Keratinocyte (primary cell): ENCODE data around the gene TIE1. TPM values are rescaled to one million over a fixed set of nuclear protein-coding genes. Genes with fewer than 3 reads are reported as not detected.

Source experiments
- DNase-seq: peaks from one replicate; pipeline ENCODE4 v3.0.0-alpha.2; 2011; ENCODE audit warnings: low read depth, missing footprints, low spot score
- FAIRE-seq: peaks from 2 replicates; lab custom pipeline; 2011; peaks lifted over from hg19 to GRCh38; lab: Jason Lieb, UNC
- H2AFZ ChIP-seq: 2 replicates; pipeline ENCODE4 v1.6.0; 2012; ENCODE audit warnings: low read length, control low read depth, inconsistent platforms; ENCODE audit not compliant: control insufficient read depth
- H3K27ac ChIP-seq: 2 replicates; pipeline ENCODE4 v1.5.1; 2011; ENCODE audit warnings: low read length; ENCODE audit not compliant: control insufficient read depth, insufficient read depth
- H3K27me3 ChIP-seq: 3 replicates; pipeline ENCODE4 v1.6.0; 2011; ENCODE audit warnings: low read length; ENCODE audit not compliant: control insufficient read depth, insufficient read depth; ENCODE audit errors: extremely low read depth
- H3K36me3 ChIP-seq, 2 experiments: 2 replicates in 1 of 2; 3 replicates in 1 of 2; pipeline ENCODE4 v1.5.1; 2011; ENCODE audit warnings: low read length in 2 of 2, mild to moderate bottlenecking in 1 of 2; ENCODE audit not compliant: control insufficient read depth in 2 of 2, insufficient read depth in 2 of 2; ENCODE audit errors: extremely low read depth in 1 of 2
- H3K4me1 ChIP-seq: 3 replicates; pipeline ENCODE4 v1.5.1; 2011; ENCODE audit warnings: low read length; ENCODE audit not compliant: control insufficient read depth, insufficient read depth; ENCODE audit errors: extremely low read depth
- H3K4me2 ChIP-seq: 3 replicates; pipeline ENCODE4 v1.6.0; 2011; ENCODE audit warnings: low read depth, low read length; ENCODE audit not compliant: control insufficient read depth, insufficient read depth; ENCODE audit errors: extremely low read depth
- H3K4me3 ChIP-seq, 3 experiments: fragments of 200-600 bp in 1 of 3; sonication (generic) in 1 of 3; 2 replicates in 2 of 3; 3 replicates in 1 of 3; pipeline ENCODE4 v1.5.1; 2011 to 2016; ENCODE audit warnings: low read length in 3 of 3, mild to moderate bottlenecking in 3 of 3, control low read depth in 2 of 3, inconsistent platforms in 1 of 3, low read depth in 1 of 3, mixed read lengths in 1 of 3, mixed run types in 1 of 3, moderate library complexity in 1 of 3; ENCODE audit not compliant: control insufficient read depth in 2 of 3, insufficient read depth in 2 of 3; ENCODE audit errors: extremely low read depth in 1 of 3
- H3K79me2 ChIP-seq: 2 replicates; pipeline ENCODE4 v1.6.0; 2012; ENCODE audit warnings: low read length; ENCODE audit not compliant: control insufficient read depth, insufficient read depth
- H3K9ac ChIP-seq: 3 replicates; pipeline ENCODE4 v1.6.0; 2011; ENCODE audit warnings: low read length; ENCODE audit not compliant: control insufficient read depth, insufficient read depth; ENCODE audit errors: extremely low read depth
- H3K9me1 ChIP-seq: 3 replicates; pipeline ENCODE4 v1.6.0; 2011; ENCODE audit warnings: low read length; ENCODE audit not compliant: control insufficient read depth, insufficient read depth; ENCODE audit errors: extremely low read depth
- H3K9me3 ChIP-seq: 2 replicates; pipeline ENCODE4 v1.5.1; 2012; ENCODE audit warnings: low read depth, low read length; ENCODE audit not compliant: control insufficient read depth
- H4K20me1 ChIP-seq: 3 replicates; pipeline ENCODE4 v1.6.0; 2011; ENCODE audit warnings: low read length; ENCODE audit not compliant: control insufficient read depth, insufficient read depth; ENCODE audit errors: extremely low read depth
- CTCF ChIP-seq, 3 experiments: IDR thresholded peaks in 1 of 3; conservative IDR thresholded peaks in 1 of 3; optimal IDR thresholded peaks in 1 of 3; 2 replicates in 2 of 3; 3 replicates in 1 of 3; pipeline versions ENCODE3 to v1.5.1; 2011; ENCODE audit warnings: low read length in 3 of 3, mild to moderate bottlenecking in 3 of 3, moderate library complexity in 2 of 3, control low read depth in 1 of 3, inconsistent platforms in 1 of 3; ENCODE audit not compliant: insufficient read depth in 2 of 3; ENCODE audit errors: extremely low read depth in 1 of 3
- EZH2 ChIP-seq: IDR thresholded peaks from one replicate; pipeline ENCODE4 v1.6.1; 2012; ENCODE audit warnings: inconsistent platforms, mild to moderate bottlenecking, low read length, moderate library complexity
- dilution Hi-C: fragments of 300-500 bp; cut with MboI; formaldehyde crosslinking; loops from one replicate; pipeline ENCODE4 v1.7.0; 2020; ENCODE audit warnings: low sequenced_read_pairs; ENCODE audit not compliant: extremely low pct_ligation_motif_present
- polyA plus RNA-seq, 5 experiments: library from polyadenylated mRNA; depleted of rRNA in 3 of 5; stranded (reverse) in 3 of 5; stranded (forward) in 1 of 5; unstranded in 1 of 5; fragments of >200 nt; gene quantifications; 1 replicate in 1 of 5; 2 replicates in 3 of 5; 3 replicates in 1 of 5; pipeline versions ENCODE4 v1.2.1 to v1.2.3, GENCODE V29; 2011 to 2012; ENCODE audit warnings: missing spikeins in 2 of 5, low read depth in 1 of 5, low replicate concordance in 1 of 5

Gene TIE1
- polyA plus RNA-seq, 1 donor (not counting 4 experiments of a cell fraction or from before 2014, with no cell fraction given), result not detected

DNA sequence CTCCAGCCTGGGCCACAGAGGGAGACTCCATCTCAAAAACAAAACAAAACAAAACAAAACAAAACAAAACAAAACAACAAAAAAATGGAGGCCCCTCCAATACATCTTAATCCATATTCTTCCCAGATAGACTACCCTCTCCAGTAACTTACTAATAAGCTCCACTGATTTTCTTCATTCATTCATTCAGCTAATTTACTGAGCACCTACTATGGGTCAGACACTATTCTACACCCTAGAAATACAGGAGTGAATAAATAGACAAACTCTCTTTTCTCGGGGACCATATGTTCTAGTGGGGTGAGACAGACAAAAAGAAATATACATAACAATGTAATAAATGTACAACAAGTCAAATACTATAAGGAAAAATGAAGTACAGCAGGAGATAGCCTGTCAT lies 50.2 kb downstream of the TIE1 start:
- H3K9me3 ChIP-seq, result no peaks in the 10 kb centered on the region
- no peak overlapping the region for H3K4me2 ChIP-seq
- no peak overlapping the region for H2AFZ ChIP-seq
- dilution Hi-C loops, result no loop called here
- H3K27me3 ChIP-seq, result no peaks in the 10 kb centered on the region
- H3K36me3 ChIP-seq, result no peaks in the 10 kb centered on the region
- no peaks in the 10 kb centered on the region for H3K79me2 ChIP-seq
- FAIRE-seq (no peak), DNase-seq (no peak)
- H3K4me1 ChIP-seq, result peaks cover 16% of the 10 kb centered on the region
- H4K20me1 ChIP-seq, result no peaks in the 10 kb centered on the region
- H3K27ac ChIP-seq, result no peak overlapping the region
- H3K9ac ChIP-seq, result no peak overlapping the region
- TF ChIP-seq CTCF (optimal IDR thresholded peaks at IDR 0.05 in 1 of 3, IDR thresholded peaks at IDR 0.05 in 1 of 3, conservative IDR thresholded peaks at IDR 0.05 in 1 of 3; ENCODE audit: extremely low read depth in 1 of 3, insufficient read depth in 2 of 3, low read length in 3 of 3) (no peak), EZH2 (no peak)
- H3K4me3 ChIP-seq, result no peak overlapping the region
- no peaks in the 10 kb centered on the region for H3K9me1 ChIP-seq

DNA sequence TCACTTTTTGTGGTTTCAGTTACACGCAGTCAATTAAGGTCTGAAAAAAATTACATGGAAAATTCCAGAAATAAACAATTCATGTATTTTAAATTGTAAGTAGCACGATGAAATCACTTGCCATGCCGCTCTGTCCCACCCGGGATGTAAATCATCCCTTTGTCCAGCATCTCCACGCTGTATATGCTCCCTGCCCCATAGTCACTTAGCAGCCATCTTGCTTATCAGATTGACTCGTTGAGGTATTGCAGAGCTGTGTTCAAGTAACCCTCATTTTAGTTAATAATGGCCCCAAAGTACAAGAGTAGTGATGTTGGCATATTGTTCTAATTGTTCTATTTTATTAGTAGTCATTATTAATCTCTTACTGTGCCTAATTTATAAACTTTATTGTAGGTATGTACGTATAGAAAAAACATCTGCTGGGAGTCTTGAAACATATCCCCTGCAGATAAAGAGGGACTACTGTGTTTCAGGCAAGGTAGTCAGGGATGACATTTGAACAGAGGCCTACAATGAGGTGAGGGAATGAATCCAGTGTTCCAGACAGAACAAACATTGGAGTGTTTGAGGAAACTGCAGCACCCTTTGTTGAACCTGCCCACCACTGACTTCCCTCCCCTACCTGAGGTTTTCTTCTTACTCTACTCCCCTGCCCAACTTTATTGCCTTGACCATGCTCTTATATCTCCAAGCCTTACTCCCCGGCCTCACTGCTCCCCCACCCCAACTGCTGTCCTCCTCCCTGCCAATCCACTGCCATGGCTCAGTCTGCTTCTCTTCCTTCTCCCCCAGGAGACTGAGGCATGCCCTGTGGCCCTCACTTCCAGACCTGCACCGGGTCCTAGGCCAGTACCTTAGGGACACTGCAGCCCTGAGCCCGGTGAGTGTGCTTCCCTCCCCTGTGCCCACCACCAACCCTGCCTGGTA lies 50.9 kb downstream of the TIE1 start:
- H3K9ac ChIP-seq, result no peak overlapping the region
- no peaks in the 10 kb centered on the region for H3K36me3 ChIP-seq
- H3K4me3 ChIP-seq, result no peak overlapping the region
- FAIRE-seq, result no peak
- H3K4me2 ChIP-seq, result no peak overlapping the region
- no peak for TF ChIP-seq EZH2
- no peak for DNase-seq
- no peaks in the 10 kb centered on the region for H3K79me2 ChIP-seq
- no peaks in the 10 kb centered on the region for H4K20me1 ChIP-seq
- no peaks in the 10 kb centered on the region for H3K9me1 ChIP-seq
- H3K9me3 ChIP-seq, result no peaks in the 10 kb centered on the region
- no peak overlapping the region for H3K27ac ChIP-seq
- H2AFZ ChIP-seq, result no peak overlapping the region
- no peaks in the 10 kb centered on the region for H3K27me3 ChIP-seq
- dilution Hi-C loops, result no loop called here
- H3K4me1 ChIP-seq, result peaks cover 16% of the 10 kb centered on the region
